NCI-H1105 (cell line): ENCODE data around the gene CDH23.

Experiments used
- DNase-seq: peaks from one replicate; lab custom pipeline; 2025; lab: John Stamatoyannopoulos, UW

The CDH23 gene

GRCh38 chr10:71640607-71641006, 243.9 kb downstream of the CDH23 start:
- DNase-seq = no peak

GRCh38 chr10:71641449-71641848, 244.7 kb downstream of the CDH23 start:
- DNase-seq = no peak

- no peak for DNase-seq
These were observed 245.3 kb downstream of the CDH23 start for GRCh38 chr10:71641986-71642385.

- no peak for DNase-seq
These were observed 247.2 kb downstream of the CDH23 start for GRCh38 chr10:71643904-71644303.

- no peak for DNase-seq
These were observed 247.8 kb downstream of the CDH23 start for GRCh38 chr10:71644307-71645180.

- no peak for DNase-seq
These were observed 248.5 kb downstream of the CDH23 start for GRCh38 chr10:71645185-71645584.

GRCh38 chr10:71646037-71646436, 249.3 kb downstream of the CDH23 start:
- DNase-seq = no peak

GRCh38 chr10:71646592-71647292, 250.0 kb downstream of the CDH23 start:
- DNase-seq = no peak

GRCh38 chr10:71647526-71648253, 251.0 kb downstream of the CDH23 start:
- no peak for DNase-seq

GRCh38 chr10:71648254-71648932, 251.7 kb downstream of the CDH23 start:
- DNase-seq = no peak

- DNase-seq = no peak
These were observed 252.2 kb downstream of the CDH23 start for GRCh38 chr10:71648933-71649320.

- no peak for DNase-seq
These were observed 252.9 kb downstream of the CDH23 start for GRCh38 chr10:71649631-71650030.

- DNase-seq = no peak
These were observed 253.7 kb downstream of the CDH23 start for GRCh38 chr10:71650397-71650796.

GRCh38 chr10:71651428-71651827, 254.7 kb downstream of the CDH23 start:
- DNase-seq = no peak

GRCh38 chr10:71651928-71652327, 255.2 kb downstream of the CDH23 start:
- DNase-seq = no peak

GRCh38 chr10:71653044-71653443, 256.3 kb downstream of the CDH23 start:
- DNase-seq = no peak

- no peak for DNase-seq
These were observed 259.5 kb downstream of the CDH23 start for GRCh38 chr10:71656220-71656619.

- no peak for DNase-seq
These were observed 261.1 kb downstream of the CDH23 start for GRCh38 chr10:71657604-71658466.

GRCh38 chr10:71658467-71658745, 261.7 kb downstream of the CDH23 start:
- no peak for DNase-seq

GRCh38 chr10:71659111-71659634, 262.5 kb downstream of the CDH23 start:
- DNase-seq = no peak

GRCh38 chr10:71659737-71660136, 263.0 kb downstream of the CDH23 start:
- no peak for DNase-seq
